K562 (cell line): ENCODE results near the gene ADD1. TPM values are rescaled to one million over a fixed set of nuclear protein-coding genes. Genes with fewer than 3 reads are reported as not detected.
A peak's percentile ranks its signal among the peaks of the same experiment; 100 is the strongest.

Experiments
- ATAC-seq: fragments of 200-7000 bp; cut with Tn5 transposase; 3 replicates; pipeline ENCODE4 v1.9.1; 2020; ENCODE audit warnings: moderate library complexity
- BruUV-seq: library from RNA; stranded (reverse); fragments of 400-500 nt; replicated peaks from 2 replicates; lab custom pipeline; 2021; lab: Mats Ljungman, UMichigan
- CTCF ChIA-PET: fragments of 300-600 bp; formaldehyde crosslinking; extraction: SDS; loops from one replicate; lab custom pipeline; 2021; ENCODE audit warnings: low intra/inter-chr PET ratio; lab: Yijun Ruan, JAX
- POLR2A ChIA-PET: fragments of 300-600, 350-650 bp; sonication (Branson Sonifier 250); formaldehyde crosslinking; extraction: SDS; loops from one replicate; lab custom pipeline; 2021; ENCODE audit warnings: antibody characterized with exemption, inconsistent platforms; lab: Yijun Ruan, JAX
- DNase-seq, 4 experiments: peaks; one replicate each; pipeline versions ENCODE4 v3.0.0 to v3.0.0-alpha.2; 2011 to 2018; ENCODE audit warnings: low spot score in 3 of 4, mixed read lengths in 3 of 4; ENCODE audit errors: extremely low read depth in 1 of 4
- FAIRE-seq: peaks from 2 replicates; lab custom pipeline; 2011; peaks lifted over from hg19 to GRCh38; lab: Jason Lieb, UNC
- H2AFZ ChIP-seq: 2 replicates; pipeline ENCODE4 v1.6.0; 2011; ENCODE audit warnings: low read depth, low read length, control low read depth, inconsistent platforms
- H3K27ac ChIP-seq: fragments of 200-600 bp; 3 replicates; pipeline ENCODE4 v1.8.0; 2011; ENCODE audit warnings: low read depth, mild to moderate bottlenecking, control low read depth, inconsistent platforms, low read length, moderate library complexity, mixed read lengths; ENCODE audit errors: extremely low read depth
- H3K27me3 ChIP-seq, 2 experiments: fragments of 300-600 bp in 1 of 2; 2 replicates in 1 of 2; 3 replicates in 1 of 2; pipeline versions ENCODE4 v1.6.0 to v1.8.0; 2011; ENCODE audit warnings: inconsistent platforms in 2 of 2, low read length in 2 of 2, mild to moderate bottlenecking in 1 of 2, mixed read lengths in 1 of 2, moderate library complexity in 1 of 2; ENCODE audit not compliant: control insufficient read depth in 2 of 2, insufficient read depth in 2 of 2
- H3K36me3 ChIP-seq: fragments of 300-600 bp; 3 replicates; pipeline ENCODE4 v1.8.0; 2011; ENCODE audit warnings: mild to moderate bottlenecking, low read length, inconsistent platforms; ENCODE audit not compliant: control insufficient read depth, insufficient read depth
- H3K4me1 ChIP-seq, 2 experiments: fragments of 200-600 bp in 1 of 2; replicated peaks in 1 of 2; 2 replicates in 1 of 2; 3 replicates in 1 of 2; pipeline versions ENCODE4 v1.5.1 to v1.8.0; 2011; ENCODE audit warnings: inconsistent platforms in 2 of 2, low read length in 2 of 2, mild to moderate bottlenecking in 1 of 2, mixed read lengths in 1 of 2, moderate library complexity in 1 of 2; ENCODE audit not compliant: control insufficient read depth in 2 of 2, insufficient read depth in 2 of 2
- H3K4me2 ChIP-seq: 2 replicates; pipeline ENCODE4 v1.6.1; 2011; ENCODE audit warnings: low read length, control low read depth, inconsistent platforms, mixed read lengths; ENCODE audit not compliant: insufficient read depth
- H3K4me3 ChIP-seq: fragments of 200-600 bp; sonication (generic), shearing (Covaris generic); 2 replicates; pipeline ENCODE4 v1.5.1; 2016; ENCODE audit warnings: control low read depth, inconsistent platforms
- H3K79me2 ChIP-seq: fragments of 200-600 bp; 3 replicates; pipeline ENCODE4 v1.8.0; 2011; ENCODE audit warnings: low read length, inconsistent platforms; ENCODE audit not compliant: control insufficient read depth, insufficient read depth
- H3K9ac ChIP-seq, 2 experiments: 2 replicates each; pipeline versions ENCODE4 v1.6.0 to v1.6.1; 2011; ENCODE audit warnings: low read depth in 2 of 2, low read length in 2 of 2, control low read depth in 1 of 2, inconsistent platforms in 1 of 2, mild to moderate bottlenecking in 1 of 2, mixed read lengths in 1 of 2; ENCODE audit not compliant: insufficient read depth in 1 of 2
- H3K9me1 ChIP-seq: one replicate; pipeline ENCODE4 v1.6.0; 2011; ENCODE audit warnings: inconsistent platforms, mild to moderate bottlenecking, low read length, moderate library complexity; ENCODE audit not compliant: control insufficient read depth, insufficient read depth
- H3K9me3 ChIP-seq: replicated peaks from 2 replicates; pipeline ENCODE4 v1.5.1; 2011; ENCODE audit warnings: low read depth, low read length, inconsistent platforms; ENCODE audit not compliant: control insufficient read depth, insufficient read depth
- H4K20me1 ChIP-seq: replicated peaks from 2 replicates; pipeline ENCODE4 v1.6.1; 2011; ENCODE audit warnings: low read length, inconsistent platforms, mixed read lengths; ENCODE audit not compliant: control insufficient read depth, insufficient read depth
- CTCFL ChIP-seq: IDR thresholded peaks from 2 replicates; pipeline ENCODE4 v1.6.1; 2011; ENCODE audit warnings: borderline replicate concordance, low read depth, mild to moderate bottlenecking, moderate library complexity, low read length; ENCODE audit not compliant: insufficient read depth, poor library complexity, severe bottlenecking
- FOXK1 ChIP-seq: sonication (generic); formaldehyde crosslinking; IDR thresholded peaks from 2 replicates; pipeline ENCODE4 v1.8.0; 2022; ENCODE audit warnings: missing genetic modification reagents, mild to moderate bottlenecking, borderline replicate concordance
- JUNB ChIP-seq: fragments of 450-650 bp; formaldehyde crosslinking; conservative IDR thresholded peaks from 2 replicates; pipeline ENCODE4 v1.4.0; 2020; ENCODE audit warnings: mild to moderate bottlenecking
- MLLT1 ChIP-seq, 2 experiments: fragments of 450-650 bp; IDR thresholded peaks; 2 replicates each; pipeline ENCODE4 v1.6.1; 2016
- RBBP5 ChIP-seq: fragments of 200-600 bp; sonication (generic); IDR thresholded peaks from 2 replicates; pipeline ENCODE4 v1.6.1; 2012; ENCODE audit warnings: borderline replicate concordance, mild to moderate bottlenecking, low read length, control low read depth, inconsistent platforms; ENCODE audit not compliant: insufficient read depth, poor library complexity, severe bottlenecking
- SMARCE1 ChIP-seq: fragments of 450-650 bp; IDR thresholded peaks from 2 replicates; pipeline ENCODE4 v1.7.1; 2016; ENCODE audit warnings: mild to moderate bottlenecking
- XRCC3 ChIP-seq: fragments of 450-650 bp; IDR thresholded peaks from 2 replicates; pipeline ENCODE4 v1.6.1; 2017; ENCODE audit warnings: mild to moderate bottlenecking, moderate library complexity
- WGBS: fragments of 100-300 bp; shearing (Covaris generic); methylation state at CpG from one replicate; pipeline ENCODE4 v1.1.6; 2016; ENCODE audit warnings: low coverage, mixed read lengths; ENCODE audit not compliant: insufficient coverage; ENCODE audit errors: missing lambda C conversion rate; 5-methylcytosine and 5-hydroxymethylcytosine counted together
- in situ Hi-C: fragments of 300-500 bp; cut with MboI; formaldehyde crosslinking; loops from 4 replicates; pipeline ENCODE4 v1.15.0; 2018; ENCODE audit warnings: inconsistent platforms, mixed read lengths
- intact Hi-C: fragments of 100-400 bp; cut with micrococcal nuclease; formaldehyde crosslinking; loops from 2 replicates; pipeline ENCODE4 v1.14.2; 2022
- polyA plus RNA-seq, 8 experiments: library from polyadenylated mRNA; depleted of rRNA in 4 of 8; stranded (reverse) in 5 of 8; unstranded in 3 of 8; fragments of >200 nt; fragmentation: Nextera tagmentation in 2 of 8; fragmentation: Illumina TruSeq in 1 of 8; extraction: Ambion mirVana in 2 of 8; extraction: Trizol in 1 of 8; gene quantifications; 2 replicates each; pipeline versions ENCODE4 v1.2.1 to v1.2.3, GENCODE V29; 2011 to 2014; ENCODE audit warnings: inconsistent platforms in 1 of 8, missing spikeins in 1 of 8
- total RNA-seq, 7 experiments: library from RNA; depleted of rRNA in 6 of 7; stranded (reverse); fragments of >200 nt in 6 of 7; fragmentation: Illumina TruSeq in 2 of 7; extraction: Trizol in 2 of 7; gene quantifications; 2 replicates each; pipeline versions ENCODE4 v1.2.1 to v1.2.3, GENCODE V29; 2011 to 2021; ENCODE audit warnings: low replicate concordance in 1 of 7
- TF ChIP-seq, protein P1 (sequence below): fragments of 250-450 bp; sonication (Bioruptor Pico); IDR thresholded peaks from 2 replicates; pipeline ENCODE4 v1.5.0; 2021
- TF ChIP-seq, protein P2 (sequence below): sonication (generic); formaldehyde crosslinking; IDR thresholded peaks from 2 replicates; pipeline ENCODE4 v1.8.1; 2022; ENCODE audit warnings: missing genetic modification reagents

Gene ADD1
- total and polyA plus RNA-seq, 9 of the 15 experiments (the other 6 are each of a cell fraction or from before 2014, with no cell fraction given), result 17.5 to 153 (median 74.0) TPM

GRCh38 chr4:2837904-2838496 lies 5.6 kb upstream of the ADD1 start:
- WGBS, result 61% methylated on average over 8 of the region's 8 CpGs
- DNase-seq, result no peak
- H3K9me3 ChIP-seq, result no peaks in the 10 kb centered on the region
- no peak for ATAC-seq
- no peak overlapping the region for H3K4me2 ChIP-seq
- peak overlapping the region in 1 of 2 experiments; percentile 37; a peak in 1 of 4 replicates for H3K9ac ChIP-seq
- no peak overlapping the region for H3K27ac ChIP-seq
- H2AFZ ChIP-seq, result no peak overlapping the region
- ChIA-PET POLR2A (interaction anchor here (1.0 kb wide), 1 partner anchor 18 kb away, joined by 3 read pairs; no protein-coding TSS in a partner anchor), CTCF (no interaction called here)
- H3K27me3 ChIP-seq, result no peaks in the 10 kb centered on the region
- no peaks in the 10 kb centered on the region for H3K9me1 ChIP-seq
- H3K4me1 ChIP-seq, result peaks cover 12 to 43% of the 10 kb centered on the region in 2 experiments; a peak in 4 of 5 replicates
- no peaks in the 10 kb centered on the region for H3K79me2 ChIP-seq
- no peak for FAIRE-seq
- in situ Hi-C loops (no loop called here), intact Hi-C loops (no loop called here)
- H3K4me3 ChIP-seq, result no peak overlapping the region
- no peaks in the 10 kb centered on the region for H4K20me1 ChIP-seq
- no peaks in the 10 kb centered on the region for H3K36me3 ChIP-seq
- no TSS peak for BruUV-seq
- TF ChIP-seq RBBP5 (no peak), JUNB (CRISPR knock-in tag) (no peak), FOXK1 (CRISPR knock-in tag) (no peak), MLLT1 (IDR thresholded peaks at IDR 0.05) (no peak), CTCFL (no peak), SMARCE1 (no peak), XRCC3 (no peak)
- TF ChIP-seq, protein P1, sequence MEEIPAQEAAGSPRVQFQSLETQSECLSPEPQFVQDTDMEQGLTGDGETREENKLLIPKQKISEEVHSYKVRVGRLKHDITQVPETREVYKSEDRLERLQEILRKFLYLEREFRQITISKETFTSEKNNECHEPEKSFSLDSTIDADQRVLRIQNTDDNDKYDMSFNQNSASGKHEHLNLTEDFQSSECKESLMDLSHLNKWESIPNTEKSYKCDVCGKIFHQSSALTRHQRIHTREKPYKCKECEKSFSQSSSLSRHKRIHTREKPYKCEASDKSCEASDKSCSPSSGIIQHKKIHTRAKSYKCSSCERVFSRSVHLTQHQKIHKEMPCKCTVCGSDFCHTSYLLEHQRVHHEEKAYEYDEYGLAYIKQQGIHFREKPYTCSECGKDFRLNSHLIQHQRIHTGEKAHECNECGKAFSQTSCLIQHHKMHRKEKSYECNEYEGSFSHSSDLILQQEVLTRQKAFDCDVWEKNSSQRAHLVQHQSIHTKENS (CRISPR knock-in tag), result no peak
- TF ChIP-seq, protein P2, sequence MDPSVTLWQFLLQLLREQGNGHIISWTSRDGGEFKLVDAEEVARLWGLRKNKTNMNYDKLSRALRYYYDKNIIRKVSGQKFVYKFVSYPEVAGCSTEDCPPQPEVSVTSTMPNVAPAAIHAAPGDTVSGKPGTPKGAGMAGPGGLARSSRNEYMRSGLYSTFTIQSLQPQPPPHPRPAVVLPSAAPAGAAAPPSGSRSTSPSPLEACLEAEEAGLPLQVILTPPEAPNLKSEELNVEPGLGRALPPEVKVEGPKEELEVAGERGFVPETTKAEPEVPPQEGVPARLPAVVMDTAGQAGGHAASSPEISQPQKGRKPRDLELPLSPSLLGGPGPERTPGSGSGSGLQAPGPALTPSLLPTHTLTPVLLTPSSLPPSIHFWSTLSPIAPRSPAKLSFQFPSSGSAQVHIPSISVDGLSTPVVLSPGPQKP, result no peak
